SK-N-SH treated with all-trans-retinoic acid at 6 μM for 48 hours (cell line): ENCODE measurements around the gene FAIM.
A peak's percentile ranks its signal among the peaks of the same experiment; 100 is the strongest.
"Not testable (repeated sequence)": the region's sequence is repeated elsewhere in the genome, so short reads cannot be mapped to it uniquely, and the experiment has no call there.

Source experiments
- ATAC-seq: fragments of 200-7000 bp; cut with Tn5 transposase; 3 replicates; pipeline ENCODE4 v1.9.1; 2020; ENCODE audit warnings: mild to moderate bottlenecking, moderate library complexity
- ARNTL ChIP-seq: fragments of 450-650 bp; formaldehyde crosslinking; IDR thresholded peaks from 2 replicates; pipeline ENCODE4 v1.5.0; 2020; ENCODE audit warnings: low read depth, mild to moderate bottlenecking, moderate library complexity, borderline replicate concordance
- BACH2 ChIP-seq: fragments of 250-450 bp; sonication (Bioruptor Pico); IDR thresholded peaks from 2 replicates; pipeline ENCODE4 v1.9.0; 2021; ENCODE audit warnings: mild to moderate bottlenecking, borderline replicate concordance
- CSDC2 ChIP-seq: fragments of 250-450 bp; sonication (Bioruptor Pico); IDR thresholded peaks from 2 replicates; pipeline ENCODE4 v1.5.0; 2020; ENCODE audit warnings: mild to moderate bottlenecking, moderate library complexity
- GLIS3 ChIP-seq: fragments of 250-450 bp; sonication (Bioruptor Pico); IDR thresholded peaks from 2 replicates; pipeline ENCODE4 v1.5.0; 2020; ENCODE audit warnings: mild to moderate bottlenecking, moderate library complexity
- ISL1 ChIP-seq: fragments of 250-450 bp; sonication (Bioruptor Pico); IDR thresholded peaks from 2 replicates; pipeline ENCODE4 v2.1.2; 2022; ENCODE audit warnings: mild to moderate bottlenecking, moderate library complexity
- OSR1 ChIP-seq: fragments of 250-450 bp; sonication (Bioruptor Pico); IDR thresholded peaks from 2 replicates; pipeline ENCODE4 v1.8.0; 2022; ENCODE audit warnings: moderate library complexity, mild to moderate bottlenecking, inconsistent platforms
- PPARA ChIP-seq: fragments of 250-450 bp; sonication (Bioruptor Pico); IDR thresholded peaks from 2 replicates; pipeline ENCODE4 v1.5.0; 2020; ENCODE audit warnings: mild to moderate bottlenecking, borderline replicate concordance
- RARB ChIP-seq: fragments of 250-450 bp; sonication (Bioruptor Pico); IDR thresholded peaks from 2 replicates; pipeline ENCODE4 v1.8.0; 2021; ENCODE audit warnings: mild to moderate bottlenecking, moderate library complexity
- SNAI2 ChIP-seq: fragments of 250-450 bp; sonication (Bioruptor Pico); IDR thresholded peaks from 2 replicates; pipeline ENCODE4 v1.5.0; 2020; ENCODE audit warnings: mild to moderate bottlenecking, moderate library complexity
- TCF4 ChIP-seq: fragments of 250-450 bp; sonication (Bioruptor Pico); IDR thresholded peaks from 2 replicates; pipeline ENCODE4 v1.8.0; 2021; ENCODE audit warnings: mild to moderate bottlenecking, moderate library complexity, borderline replicate concordance
- TOX ChIP-seq: fragments of 250-450 bp; sonication (Bioruptor Pico); IDR thresholded peaks from 2 replicates; pipeline ENCODE4 v1.8.0; 2021; ENCODE audit warnings: mild to moderate bottlenecking, moderate library complexity, borderline replicate concordance
- ZC3H10 ChIP-seq: fragments of 250-450 bp; sonication (Bioruptor Pico); IDR thresholded peaks from 2 replicates; pipeline ENCODE4 v1.5.1; 2021; ENCODE audit warnings: mild to moderate bottlenecking, moderate library complexity
- ZFP3 ChIP-seq: fragments of 250-450 bp; sonication (Bioruptor Pico); IDR thresholded peaks from 2 replicates; pipeline ENCODE4 v1.5.0; 2020; ENCODE audit warnings: mild to moderate bottlenecking, moderate library complexity
- ZFP30 ChIP-seq: fragments of 450-650 bp; formaldehyde crosslinking; IDR thresholded peaks from 2 replicates; pipeline ENCODE4 v1.5.0; 2022; ENCODE audit warnings: mild to moderate bottlenecking, moderate library complexity
- ZNF565 ChIP-seq: fragments of 450-650 bp; formaldehyde crosslinking; conservative IDR thresholded peaks from 2 replicates; pipeline ENCODE4 v1.5.0; 2020; ENCODE audit warnings: low read depth, mild to moderate bottlenecking, moderate library complexity
- ZNF70 ChIP-seq: fragments of 450-650 bp; formaldehyde crosslinking; IDR thresholded peaks from 2 replicates; pipeline ENCODE4 v1.5.0; 2020; ENCODE audit warnings: mild to moderate bottlenecking, moderate library complexity
- ZNF8 ChIP-seq: fragments of 450-650 bp; formaldehyde crosslinking; IDR thresholded peaks from 2 replicates; pipeline ENCODE4 v1.5.0; 2020; ENCODE audit warnings: mild to moderate bottlenecking, moderate library complexity
- TF ChIP-seq, protein P1 (sequence below): fragments of 250-450 bp; sonication (Bioruptor Pico); IDR thresholded peaks from 2 replicates; pipeline ENCODE4 v1.5.1; 2020; ENCODE audit warnings: low read depth, mild to moderate bottlenecking, moderate library complexity
- TF ChIP-seq, protein P2 (sequence below): fragments of 250-450 bp; sonication (Bioruptor Pico); IDR thresholded peaks from 2 replicates; pipeline ENCODE4 v1.8.0; 2020; ENCODE audit warnings: mild to moderate bottlenecking, moderate library complexity, borderline replicate concordance
- TF ChIP-seq, protein P3 (sequence below): fragments of 250-450 bp; sonication (Bioruptor Pico); IDR thresholded peaks from 2 replicates; pipeline ENCODE4 v1.5.0; 2020; ENCODE audit warnings: mild to moderate bottlenecking, moderate library complexity
- TF ChIP-seq, protein P4 (sequence below): fragments of 250-450 bp; sonication (Bioruptor Pico); IDR thresholded peaks from 2 replicates; pipeline ENCODE4 v1.5.1; 2021; ENCODE audit warnings: mild to moderate bottlenecking, moderate library complexity
- TF ChIP-seq, protein P5 (sequence below): fragments of 250-450 bp; sonication (Bioruptor Pico); IDR thresholded peaks from 2 replicates; pipeline ENCODE4 v1.8.0; 2021; ENCODE audit warnings: low read depth, mild to moderate bottlenecking, moderate library complexity, borderline replicate concordance

FAIM gene, protein sequence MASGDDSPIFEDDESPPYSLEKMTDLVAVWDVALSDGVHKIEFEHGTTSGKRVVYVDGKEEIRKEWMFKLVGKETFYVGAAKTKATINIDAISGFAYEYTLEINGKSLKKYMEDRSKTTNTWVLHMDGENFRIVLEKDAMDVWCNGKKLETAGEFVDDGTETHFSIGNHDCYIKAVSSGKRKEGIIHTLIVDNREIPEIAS

DNA sequence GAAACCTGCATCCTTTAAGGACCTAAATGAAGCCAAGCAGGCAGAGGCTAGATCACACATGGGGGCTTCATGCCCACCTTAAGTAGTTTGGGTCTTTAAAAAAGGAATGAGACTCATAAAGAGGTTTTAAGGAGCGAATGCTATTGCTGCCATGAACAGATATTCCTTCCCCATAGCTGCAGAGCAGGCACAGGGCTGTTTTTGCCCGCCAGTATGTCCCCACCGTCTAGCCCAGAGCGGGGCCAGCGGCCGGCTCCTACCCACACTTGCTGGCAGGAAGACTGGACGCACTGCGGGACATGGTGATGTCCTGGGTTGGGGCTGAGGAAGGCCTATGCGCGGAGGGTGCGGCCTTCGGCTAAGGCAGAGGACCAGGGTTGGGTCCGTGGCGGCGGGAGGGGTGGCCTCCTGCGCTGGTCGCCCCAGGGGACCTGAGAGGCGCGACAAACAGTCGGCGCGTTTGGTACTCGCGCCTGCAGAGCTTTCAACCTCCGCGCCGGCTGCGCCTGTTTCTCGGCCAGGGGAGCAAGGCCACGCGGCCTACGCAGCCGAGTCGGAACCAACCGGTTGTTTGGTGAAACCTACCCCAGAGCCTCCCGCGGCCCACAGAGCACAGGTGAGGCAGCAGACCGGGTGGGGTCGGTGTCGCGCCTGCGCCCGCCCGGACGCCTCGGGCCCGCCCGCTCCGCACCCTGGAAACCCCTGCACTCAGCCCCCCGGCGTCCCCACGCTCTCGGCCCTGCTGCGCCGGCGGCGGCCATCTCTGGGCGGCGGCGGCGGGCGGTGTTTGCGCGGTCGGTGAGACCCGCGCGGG lies at the start of gene FAIM:
FAIM (plus strand) TSS at position 450 of the 814 bp plus-strand sequence. CDS start 10,956 bp downstream, outside the sequence.
- ATAC-seq, result peak; percentile 89
- TF ChIP-seq ARNTL, result no peak
- TF ChIP-seq ZNF70 (CRISPR knock-in tag), result 0 out of 2 replicates have a peak, but pooled peaks have one; percentile 4
- peak; percentile 39; the same call in 1 of the 2 replicates for TF ChIP-seq ZNF8 (CRISPR knock-in tag)
- TF ChIP-seq GLIS3 (CRISPR knock-in tag), result 0 out of 2 replicates have a peak, but pooled peaks have one; percentile 6

DNA sequence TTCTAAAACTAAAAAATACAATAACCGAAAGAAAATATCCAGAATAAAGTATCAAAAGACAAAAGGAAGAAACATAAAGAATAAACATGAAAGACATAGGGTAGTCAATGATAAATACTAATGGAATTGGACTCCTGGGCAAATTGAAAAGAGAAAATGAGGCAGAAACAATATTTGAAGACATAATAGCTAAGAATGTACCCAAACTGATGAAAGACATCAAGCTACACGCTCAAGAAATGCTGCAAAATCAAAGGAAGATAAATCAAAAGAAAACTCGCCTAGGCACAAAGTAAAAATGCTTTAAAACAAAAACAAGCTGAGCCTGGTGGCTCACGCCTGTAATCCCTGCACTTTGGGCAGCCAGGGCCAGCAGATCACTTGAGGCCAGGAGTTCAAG lies 49.4 kb upstream of the FAIM start:
- TF ChIP-seq ZFP30 (CRISPR knock-in tag) (no peak), ZNF8 (CRISPR knock-in tag) (no peak), ARNTL (no peak), GLIS3 (CRISPR knock-in tag) (no peak), ZNF565 (CRISPR knock-in tag) (no peak), ISL1 (CRISPR knock-in tag) (no peak), OSR1 (CRISPR knock-in tag) (no peak)
- TF ChIP-seq, protein P1, sequence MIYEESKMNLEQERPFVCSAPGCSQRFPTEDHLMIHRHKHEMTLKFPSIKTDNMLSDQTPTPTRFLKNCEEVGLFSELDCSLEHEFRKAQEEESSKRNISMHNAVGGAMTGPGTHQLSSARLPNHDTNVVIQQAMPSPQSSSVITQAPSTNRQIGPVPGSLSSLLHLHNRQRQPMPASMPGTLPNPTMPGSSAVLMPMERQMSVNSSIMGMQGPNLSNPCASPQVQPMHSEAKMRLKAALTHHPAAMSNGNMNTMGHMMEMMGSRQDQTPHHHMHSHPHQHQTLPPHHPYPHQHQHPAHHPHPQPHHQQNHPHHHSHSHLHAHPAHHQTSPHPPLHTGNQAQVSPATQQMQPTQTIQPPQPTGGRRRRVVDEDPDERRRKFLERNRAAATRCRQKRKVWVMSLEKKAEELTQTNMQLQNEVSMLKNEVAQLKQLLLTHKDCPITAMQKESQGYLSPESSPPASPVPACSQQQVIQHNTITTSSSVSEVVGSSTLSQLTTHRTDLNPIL, result no peak

DNA sequence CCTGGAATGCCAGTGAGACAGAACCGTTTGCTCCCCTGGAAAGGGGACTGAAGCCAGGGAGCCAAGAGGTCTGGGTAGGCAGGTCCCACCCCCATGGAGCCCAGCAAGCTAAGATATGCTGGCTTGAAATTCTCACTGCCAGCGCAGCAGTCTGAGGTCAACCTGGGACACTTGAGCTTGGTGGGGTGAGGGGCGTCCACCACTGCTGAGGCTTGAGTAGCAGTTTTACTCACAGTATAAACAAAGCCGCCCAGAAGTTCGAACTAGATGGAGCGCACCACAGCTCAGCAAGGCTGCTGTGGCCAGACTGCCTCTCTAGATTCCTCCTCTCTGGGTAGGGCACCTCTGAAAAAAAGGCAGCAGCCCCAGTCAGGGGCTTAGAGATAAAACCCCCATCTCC lies 48.1 kb upstream of the FAIM start:
- TF ChIP-seq ARNTL (no peak), OSR1 (CRISPR knock-in tag) (no peak), ZNF8 (CRISPR knock-in tag) (no peak), CSDC2 (CRISPR knock-in tag) (no peak), ISL1 (CRISPR knock-in tag) (no peak), ZC3H10 (CRISPR knock-in tag) (no peak), ZFP3 (CRISPR knock-in tag) (no peak), RARB (no peak), PPARA (no peak), TOX (CRISPR knock-in tag) (no peak), SNAI2 (CRISPR knock-in tag) (no peak), TCF4 (CRISPR knock-in tag) (no peak), ZNF70 (CRISPR knock-in tag) (no peak), ZNF565 (CRISPR knock-in tag) (no peak), BACH2 (CRISPR knock-in tag) (no peak)
- TF ChIP-seq, protein P2, sequence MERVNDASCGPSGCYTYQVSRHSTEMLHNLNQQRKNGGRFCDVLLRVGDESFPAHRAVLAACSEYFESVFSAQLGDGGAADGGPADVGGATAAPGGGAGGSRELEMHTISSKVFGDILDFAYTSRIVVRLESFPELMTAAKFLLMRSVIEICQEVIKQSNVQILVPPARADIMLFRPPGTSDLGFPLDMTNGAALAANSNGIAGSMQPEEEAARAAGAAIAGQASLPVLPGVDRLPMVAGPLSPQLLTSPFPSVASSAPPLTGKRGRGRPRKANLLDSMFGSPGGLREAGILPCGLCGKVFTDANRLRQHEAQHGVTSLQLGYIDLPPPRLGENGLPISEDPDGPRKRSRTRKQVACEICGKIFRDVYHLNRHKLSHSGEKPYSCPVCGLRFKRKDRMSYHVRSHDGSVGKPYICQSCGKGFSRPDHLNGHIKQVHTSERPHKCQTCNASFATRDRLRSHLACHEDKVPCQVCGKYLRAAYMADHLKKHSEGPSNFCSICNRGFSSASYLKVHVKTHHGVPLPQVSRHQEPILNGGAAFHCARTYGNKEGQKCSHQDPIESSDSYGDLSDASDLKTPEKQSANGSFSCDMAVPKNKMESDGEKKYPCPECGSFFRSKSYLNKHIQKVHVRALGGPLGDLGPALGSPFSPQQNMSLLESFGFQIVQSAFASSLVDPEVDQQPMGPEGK (CRISPR knock-in tag), result no peak
- TF ChIP-seq, protein P1, result no peak
- TF ChIP-seq, protein P3, sequence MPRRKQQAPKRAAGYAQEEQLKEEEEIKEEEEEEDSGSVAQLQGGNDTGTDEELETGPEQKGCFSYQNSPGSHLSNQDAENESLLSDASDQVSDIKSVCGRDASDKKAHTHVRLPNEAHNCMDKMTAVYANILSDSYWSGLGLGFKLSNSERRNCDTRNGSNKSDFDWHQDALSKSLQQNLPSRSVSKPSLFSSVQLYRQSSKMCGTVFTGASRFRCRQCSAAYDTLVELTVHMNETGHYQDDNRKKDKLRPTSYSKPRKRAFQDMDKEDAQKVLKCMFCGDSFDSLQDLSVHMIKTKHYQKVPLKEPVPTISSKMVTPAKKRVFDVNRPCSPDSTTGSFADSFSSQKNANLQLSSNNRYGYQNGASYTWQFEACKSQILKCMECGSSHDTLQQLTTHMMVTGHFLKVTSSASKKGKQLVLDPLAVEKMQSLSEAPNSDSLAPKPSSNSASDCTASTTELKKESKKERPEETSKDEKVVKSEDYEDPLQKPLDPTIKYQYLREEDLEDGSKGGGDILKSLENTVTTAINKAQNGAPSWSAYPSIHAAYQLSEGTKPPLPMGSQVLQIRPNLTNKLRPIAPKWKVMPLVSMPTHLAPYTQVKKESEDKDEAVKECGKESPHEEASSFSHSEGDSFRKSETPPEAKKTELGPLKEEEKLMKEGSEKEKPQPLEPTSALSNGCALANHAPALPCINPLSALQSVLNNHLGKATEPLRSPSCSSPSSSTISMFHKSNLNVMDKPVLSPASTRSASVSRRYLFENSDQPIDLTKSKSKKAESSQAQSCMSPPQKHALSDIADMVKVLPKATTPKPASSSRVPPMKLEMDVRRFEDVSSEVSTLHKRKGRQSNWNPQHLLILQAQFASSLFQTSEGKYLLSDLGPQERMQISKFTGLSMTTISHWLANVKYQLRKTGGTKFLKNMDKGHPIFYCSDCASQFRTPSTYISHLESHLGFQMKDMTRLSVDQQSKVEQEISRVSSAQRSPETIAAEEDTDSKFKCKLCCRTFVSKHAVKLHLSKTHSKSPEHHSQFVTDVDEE (CRISPR knock-in tag), result no peak
- TF ChIP-seq, protein P4, sequence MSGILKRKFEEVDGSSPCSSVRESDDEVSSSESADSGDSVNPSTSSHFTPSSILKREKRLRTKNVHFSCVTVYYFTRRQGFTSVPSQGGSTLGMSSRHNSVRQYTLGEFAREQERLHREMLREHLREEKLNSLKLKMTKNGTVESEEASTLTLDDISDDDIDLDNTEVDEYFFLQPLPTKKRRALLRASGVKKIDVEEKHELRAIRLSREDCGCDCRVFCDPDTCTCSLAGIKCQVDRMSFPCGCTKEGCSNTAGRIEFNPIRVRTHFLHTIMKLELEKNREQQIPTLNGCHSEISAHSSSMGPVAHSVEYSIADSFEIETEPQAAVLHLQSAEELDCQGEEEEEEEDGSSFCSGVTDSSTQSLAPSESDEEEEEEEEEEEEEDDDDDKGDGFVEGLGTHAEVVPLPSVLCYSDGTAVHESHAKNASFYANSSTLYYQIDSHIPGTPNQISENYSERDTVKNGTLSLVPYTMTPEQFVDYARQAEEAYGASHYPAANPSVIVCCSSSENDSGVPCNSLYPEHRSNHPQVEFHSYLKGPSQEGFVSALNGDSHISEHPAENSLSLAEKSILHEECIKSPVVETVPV (CRISPR knock-in tag), result no peak
- TF ChIP-seq, protein P5, sequence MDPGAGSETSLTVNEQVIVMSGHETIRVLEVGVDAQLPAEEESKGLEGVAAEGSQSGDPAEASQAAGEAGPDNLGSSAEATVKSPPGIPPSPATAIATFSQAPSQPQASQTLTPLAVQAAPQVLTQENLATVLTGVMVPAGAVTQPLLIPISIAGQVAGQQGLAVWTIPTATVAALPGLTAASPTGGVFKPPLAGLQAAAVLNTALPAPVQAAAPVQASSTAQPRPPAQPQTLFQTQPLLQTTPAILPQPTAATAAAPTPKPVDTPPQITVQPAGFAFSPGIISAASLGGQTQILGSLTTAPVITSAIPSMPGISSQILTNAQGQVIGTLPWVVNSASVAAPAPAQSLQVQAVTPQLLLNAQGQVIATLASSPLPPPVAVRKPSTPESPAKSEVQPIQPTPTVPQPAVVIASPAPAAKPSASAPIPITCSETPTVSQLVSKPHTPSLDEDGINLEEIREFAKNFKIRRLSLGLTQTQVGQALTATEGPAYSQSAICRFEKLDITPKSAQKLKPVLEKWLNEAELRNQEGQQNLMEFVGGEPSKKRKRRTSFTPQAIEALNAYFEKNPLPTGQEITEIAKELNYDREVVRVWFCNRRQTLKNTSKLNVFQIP, result no peak
- ATAC-seq, result no peak

More for the DNA sequence above, 49.4 kb upstream of the FAIM start:
- no peak for ATAC-seq

DNA sequence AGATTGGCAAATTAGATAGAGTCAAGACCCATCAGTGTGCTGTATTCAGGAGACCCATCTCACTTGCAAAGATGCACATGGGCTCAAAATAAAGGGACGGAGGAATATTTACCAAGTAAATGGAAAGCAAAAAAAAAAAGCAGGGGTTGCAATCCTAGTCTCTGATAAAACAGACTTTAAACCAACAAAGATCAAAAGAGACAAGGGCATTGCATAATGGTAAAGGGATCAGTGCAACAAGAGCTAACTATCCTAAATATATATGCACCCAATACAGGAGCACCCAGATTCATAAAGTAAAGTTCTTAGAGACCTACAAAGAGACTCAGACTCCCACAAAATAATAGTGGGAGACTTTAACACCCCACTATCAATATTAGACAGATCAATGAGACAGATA lies 45.7 kb upstream of the FAIM start:
- not testable (repeated sequence) for ATAC-seq
